Activated CD4-positive, alpha-beta memory T cell treated with anti-CD3 and anti-CD28 coated beads for 36 hours (primary cell): ENCODE measurements around the gene PTAR1. TPM values are rescaled to one million over a fixed set of nuclear protein-coding genes. Genes with fewer than 3 reads are reported as not detected.
A peak's percentile ranks its signal among the peaks of the same experiment; 100 is the strongest.

ENCODE experiments used
- CTCF ChIA-PET: fragments of 350-600 bp; sonication (Branson Sonifier 250); formaldehyde crosslinking; loops from one replicate; lab custom pipeline; 2021; ENCODE audit warnings: antibody characterized with exemption, inconsistent platforms; lab: Charles Lee
- POLR2A ChIA-PET: fragments of 350-600 bp; sonication (Branson Sonifier 250); formaldehyde crosslinking; loops from one replicate; lab custom pipeline; 2021; ENCODE audit warnings: antibody characterized with exemption; lab: Charles Lee
- DNase-seq: peaks from one replicate; pipeline ENCODE4 v3.0.0-alpha.2; 2020
- H3K27ac Mint-ChIP-seq: one replicate; pipeline ENCODE4 v1.8.0; 2021; ENCODE audit warnings: mixed read lengths
- H3K27me3 Mint-ChIP-seq: one replicate; pipeline ENCODE4 v1.8.0; 2021; ENCODE audit warnings: mixed read lengths
- H3K36me3 Mint-ChIP-seq: one replicate; pipeline ENCODE4 v1.8.0; 2021; ENCODE audit warnings: mixed read lengths
- H3K4me1 Mint-ChIP-seq: one replicate; pipeline ENCODE4 v1.8.0; 2021; ENCODE audit warnings: low read depth, mixed read lengths
- H3K4me3 Mint-ChIP-seq: one replicate; pipeline ENCODE4 v1.8.0; 2021; ENCODE audit warnings: mild to moderate bottlenecking, mixed read lengths
- H3K9me3 Mint-ChIP-seq: one replicate; pipeline ENCODE4 v1.8.0; 2021; ENCODE audit warnings: mixed read lengths
- intact Hi-C: fragments of 100-400 bp; cut with micrococcal nuclease; formaldehyde crosslinking; loops from one replicate; pipeline ENCODE4 v1.15.1; 2023
- total RNA-seq, 2 experiments: library from RNA; stranded (reverse); gene quantifications; one replicate each; pipeline ENCODE4 v1.2.3, GENCODE V29; 2021

PTAR1 gene
- total RNA-seq, 2 experiments from 2014 or later: 37.0 to 37.3 TPM

GRCh38 chr9:69746859-69747560 is 12.8 kb downstream of the PTAR1 start:
- H3K36me3 Mint-ChIP-seq: peaks cover 38% of the 10 kb centered on the region
- ChIA-PET CTCF (interaction anchor here (1.4 kb wide), 1 partner anchor 74 kb away, joined by 3 read pairs; no protein-coding TSS in a partner anchor), POLR2A (interaction anchor here (0.9 kb wide), 1 partner anchor 12 kb away, joined by 3 read pairs; no protein-coding TSS in a partner anchor)
- intact Hi-C loops: no loop called here
- no peak for DNase-seq
- H3K4me3 Mint-ChIP-seq: no peak overlapping the region
- H3K27me3 Mint-ChIP-seq: no peaks in the 10 kb centered on the region
- peaks cover 31% of the 10 kb centered on the region for H3K4me1 Mint-ChIP-seq
- no peaks in the 10 kb centered on the region for H3K9me3 Mint-ChIP-seq
- H3K27ac Mint-ChIP-seq: no peak overlapping the region

- peaks cover 38% of the 10 kb centered on the region for H3K36me3 Mint-ChIP-seq
- intact Hi-C loops: loop anchor here (1.0 kb wide), 1 partner anchor 13 kb away; no protein-coding TSS in a partner anchor
- ChIA-PET POLR2A (interaction anchor here (1.4 kb wide), 1 partner anchor 13 kb away, joined by 4 read pairs; no protein-coding TSS in a partner anchor), CTCF (interaction anchor here (1.3 kb wide), 1 partner anchor 73 kb away, joined by 5 read pairs; the partner anchor contains the start of gene APBA1)
- no peak for DNase-seq
- H3K9me3 Mint-ChIP-seq: no peaks in the 10 kb centered on the region
- no peak overlapping the region for H3K4me3 Mint-ChIP-seq
- H3K4me1 Mint-ChIP-seq: peaks cover 26% of the 10 kb centered on the region
- H3K27me3 Mint-ChIP-seq: no peaks in the 10 kb centered on the region
- H3K27ac Mint-ChIP-seq: no peak overlapping the region
Observed at GRCh38 chr9:69745716-69746437, 13.9 kb downstream of the PTAR1 start.

GRCh38 chr9:69744688-69745380 is 15.0 kb downstream of the PTAR1 start:
- CTCF ChIA-PET: interaction anchor here (1.2 to 1.3 kb wide), 2 partner anchors 72 to 323 kb away, joined by 3 to 5 read pairs; partner anchors contain the start of gene APBA1
- POLR2A ChIA-PET: interaction anchor here (1.4 kb wide), 1 partner anchor 14 kb away, joined by 4 read pairs; no protein-coding TSS in a partner anchor
- Mint-ChIP-seq H3K4me1 (peaks cover 17% of the 10 kb centered on the region), H3K36me3 (peaks cover 33% of the 10 kb centered on the region), H3K4me3 (no peak overlapping the region), H3K9me3 (no peaks in the 10 kb centered on the region), H3K27ac (no peak overlapping the region), H3K27me3 (no peaks in the 10 kb centered on the region)
- no peak for DNase-seq
- intact Hi-C loops: loop anchor here (1.0 kb wide), 1 partner anchor 12 kb away; no protein-coding TSS in a partner anchor

GRCh38 chr9:69743930-69744329 is 15.9 kb downstream of the PTAR1 start:
- intact Hi-C loops: loop anchor here (2.0 kb wide), 1 partner anchor 57 kb away; no protein-coding TSS in a partner anchor
- Mint-ChIP-seq H3K9me3 (no peaks in the 10 kb centered on the region), H3K36me3 (peaks cover 31% of the 10 kb centered on the region), H3K27me3 (no peaks in the 10 kb centered on the region), H3K4me3 (no peak overlapping the region), H3K4me1 (peaks cover 15% of the 10 kb centered on the region), H3K27ac (no peak overlapping the region)
- POLR2A ChIA-PET: no interaction called here
- CTCF ChIA-PET: interaction anchor here (1.2 kb wide), 1 partner anchor 322 kb away, joined by 3 read pairs; no protein-coding TSS in a partner anchor
- DNase-seq: no peak

GRCh38 chr9:69740872-69741505 is 18.8 kb downstream of the PTAR1 start:
- intact Hi-C loops: no loop called here
- H3K4me1 Mint-ChIP-seq: peaks cover 10% of the 10 kb centered on the region

GRCh38 chr9:69731348-69731747 is 28.5 kb downstream of the PTAR1 start:
- peaks cover 46% of the 10 kb centered on the region for H3K36me3 Mint-ChIP-seq
- DNase-seq: no peak
- peak overlapping the region; percentile 42 for H3K27ac Mint-ChIP-seq
- no peaks in the 10 kb centered on the region for H3K27me3 Mint-ChIP-seq
- H3K9me3 Mint-ChIP-seq: no peaks in the 10 kb centered on the region
- ChIA-PET CTCF (interaction anchor here (1.0 kb wide), 1 partner anchor 496 kb away, joined by 3 read pairs; no protein-coding TSS in a partner anchor), POLR2A (interaction anchor here (0.9 kb wide), 1 partner anchor 27 kb away, joined by 3 read pairs; no protein-coding TSS in a partner anchor)
- H3K4me3 Mint-ChIP-seq: no peak overlapping the region
- intact Hi-C loops: no loop called here
- H3K4me1 Mint-ChIP-seq: peaks cover 12% of the 10 kb centered on the region

More at GRCh38 chr9:69740872-69741505, 18.8 kb downstream of the PTAR1 start:
- no peak overlapping the region for H3K4me3 Mint-ChIP-seq
- no peak for DNase-seq
- H3K9me3 Mint-ChIP-seq: no peaks in the 10 kb centered on the region
- H3K27ac Mint-ChIP-seq: no peak overlapping the region
- H3K27me3 Mint-ChIP-seq: no peaks in the 10 kb centered on the region
- peaks cover 22% of the 10 kb centered on the region for H3K36me3 Mint-ChIP-seq
- CTCF ChIA-PET: no interaction called here
- POLR2A ChIA-PET: no interaction called here

GRCh38 chr9:69719983-69720382 is 39.8 kb downstream of the PTAR1 start:
- POLR2A ChIA-PET: no interaction called here
- intact Hi-C loops: loop anchor here (2.0 kb wide), 1 partner anchor 39 kb away; no protein-coding TSS in a partner anchor
- H3K27me3 Mint-ChIP-seq: no peaks in the 10 kb centered on the region
- no peaks in the 10 kb centered on the region for H3K9me3 Mint-ChIP-seq
- no peak overlapping the region for H3K4me3 Mint-ChIP-seq
- no peaks in the 10 kb centered on the region for H3K4me1 Mint-ChIP-seq
- peaks cover 65% of the 10 kb centered on the region for H3K36me3 Mint-ChIP-seq
- no peak overlapping the region for H3K27ac Mint-ChIP-seq
- CTCF ChIA-PET: no interaction called here
- no peak for DNase-seq

GRCh38 chr9:69719367-69719766 is 40.4 kb downstream of the PTAR1 start:
- intact Hi-C loops: no loop called here
- ChIA-PET CTCF (no interaction called here), POLR2A (no interaction called here)
- Mint-ChIP-seq H3K27ac (no peak overlapping the region), H3K36me3 (peaks cover 67% of the 10 kb centered on the region), H3K9me3 (no peaks in the 10 kb centered on the region), H3K27me3 (no peaks in the 10 kb centered on the region), H3K4me1 (no peaks in the 10 kb centered on the region), H3K4me3 (no peak overlapping the region)
- no peak for DNase-seq

- no peak for DNase-seq
- H3K9me3 Mint-ChIP-seq: no peaks in the 10 kb centered on the region
- H3K27me3 Mint-ChIP-seq: no peaks in the 10 kb centered on the region
- H3K4me3 Mint-ChIP-seq: no peak overlapping the region
- CTCF ChIA-PET: no interaction called here
- no peaks in the 10 kb centered on the region for H3K4me1 Mint-ChIP-seq
- intact Hi-C loops: no loop called here
- H3K27ac Mint-ChIP-seq: no peak overlapping the region
- POLR2A ChIA-PET: no interaction called here
- peaks cover 60% of the 10 kb centered on the region for H3K36me3 Mint-ChIP-seq
Observed at GRCh38 chr9:69718218-69718617, 41.6 kb downstream of the PTAR1 start.

GRCh38 chr9:69715825-69716224 is 44.0 kb downstream of the PTAR1 start:
- CTCF ChIA-PET: interaction anchor here (0.5 kb wide), 1 partner anchor 9 kb away, joined by 3 read pairs; no protein-coding TSS in a partner anchor
- DNase-seq: no peak
- Mint-ChIP-seq H3K27me3 (no peaks in the 10 kb centered on the region), H3K9me3 (no peaks in the 10 kb centered on the region), H3K4me1 (no peaks in the 10 kb centered on the region), H3K27ac (no peak overlapping the region), H3K36me3 (peaks cover 56% of the 10 kb centered on the region), H3K4me3 (no peak overlapping the region)
- POLR2A ChIA-PET: no interaction called here
- intact Hi-C loops: no loop called here

GRCh38 chr9:69715096-69715495 is 44.7 kb downstream of the PTAR1 start:
- intact Hi-C loops: no loop called here
- POLR2A ChIA-PET: no interaction called here
- CTCF ChIA-PET: no interaction called here
- Mint-ChIP-seq H3K4me1 (no peaks in the 10 kb centered on the region), H3K27ac (no peak overlapping the region), H3K27me3 (no peaks in the 10 kb centered on the region), H3K9me3 (no peaks in the 10 kb centered on the region), H3K4me3 (no peak overlapping the region), H3K36me3 (peaks cover 50% of the 10 kb centered on the region)
- DNase-seq: no peak
